Measurements from ENCODE around the gene MTMR4.

DNA sequence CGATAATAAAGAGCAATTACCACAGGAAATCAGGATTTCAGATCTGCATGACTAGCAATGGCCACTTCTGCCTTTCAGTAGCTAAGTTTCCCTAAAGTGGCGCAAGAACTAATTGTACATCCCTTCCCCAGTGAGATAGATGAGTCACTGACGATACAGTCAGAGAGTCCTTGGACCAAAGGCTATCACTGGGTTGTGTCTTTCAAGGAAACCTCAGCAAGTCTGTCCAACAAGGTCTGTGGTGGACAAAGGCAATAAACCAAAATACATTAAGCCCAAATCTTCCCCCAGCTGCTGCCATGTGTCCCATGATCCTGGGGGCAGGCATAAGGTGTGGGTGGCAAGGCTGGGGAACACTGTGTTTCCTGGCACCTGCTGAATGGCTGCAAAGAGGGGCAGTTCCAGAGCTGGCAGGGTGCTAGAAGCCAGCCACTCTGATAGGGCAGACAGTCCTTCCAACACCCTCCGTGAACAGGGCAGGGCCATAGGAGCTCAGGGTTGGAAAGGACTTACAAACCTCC is 20.5 kb upstream of the MTMR4 start:
- TF ChIP-seq POLR2A (IDR thresholded peaks at IDR 0.05) = no peak
- TF ChIP-seq, protein P1, sequence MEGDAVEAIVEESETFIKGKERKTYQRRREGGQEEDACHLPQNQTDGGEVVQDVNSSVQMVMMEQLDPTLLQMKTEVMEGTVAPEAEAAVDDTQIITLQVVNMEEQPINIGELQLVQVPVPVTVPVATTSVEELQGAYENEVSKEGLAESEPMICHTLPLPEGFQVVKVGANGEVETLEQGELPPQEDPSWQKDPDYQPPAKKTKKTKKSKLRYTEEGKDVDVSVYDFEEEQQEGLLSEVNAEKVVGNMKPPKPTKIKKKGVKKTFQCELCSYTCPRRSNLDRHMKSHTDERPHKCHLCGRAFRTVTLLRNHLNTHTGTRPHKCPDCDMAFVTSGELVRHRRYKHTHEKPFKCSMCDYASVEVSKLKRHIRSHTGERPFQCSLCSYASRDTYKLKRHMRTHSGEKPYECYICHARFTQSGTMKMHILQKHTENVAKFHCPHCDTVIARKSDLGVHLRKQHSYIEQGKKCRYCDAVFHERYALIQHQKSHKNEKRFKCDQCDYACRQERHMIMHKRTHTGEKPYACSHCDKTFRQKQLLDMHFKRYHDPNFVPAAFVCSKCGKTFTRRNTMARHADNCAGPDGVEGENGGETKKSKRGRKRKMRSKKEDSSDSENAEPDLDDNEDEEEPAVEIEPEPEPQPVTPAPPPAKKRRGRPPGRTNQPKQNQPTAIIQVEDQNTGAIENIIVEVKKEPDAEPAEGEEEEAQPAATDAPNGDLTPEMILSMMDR (IDR thresholded peaks at IDR 0.05) = no peak

Measured in body of pancreas (tissue), 4 donors.